Hindlimb muscle (tissue), 1 donor: Measurements from ENCODE around the gene FGD5. TPM values are rescaled to one million over a fixed set of nuclear protein-coding genes. Genes with fewer than 3 reads are reported as not detected.

Experiments used
- DNase-seq: peaks from one replicate; pipeline ENCODE4 v3.0.0-alpha.2; 2013
- polyA plus RNA-seq: library from polyadenylated mRNA; unstranded; fragments of 120-200 nt; gene quantifications from one replicate; pipeline ENCODE4 v1.2.1, GENCODE V29; 2013; ENCODE audit not compliant: insufficient read length

Gene FGD5
- polyA plus RNA-seq, 1 donor = 20.1 TPM

DNA sequence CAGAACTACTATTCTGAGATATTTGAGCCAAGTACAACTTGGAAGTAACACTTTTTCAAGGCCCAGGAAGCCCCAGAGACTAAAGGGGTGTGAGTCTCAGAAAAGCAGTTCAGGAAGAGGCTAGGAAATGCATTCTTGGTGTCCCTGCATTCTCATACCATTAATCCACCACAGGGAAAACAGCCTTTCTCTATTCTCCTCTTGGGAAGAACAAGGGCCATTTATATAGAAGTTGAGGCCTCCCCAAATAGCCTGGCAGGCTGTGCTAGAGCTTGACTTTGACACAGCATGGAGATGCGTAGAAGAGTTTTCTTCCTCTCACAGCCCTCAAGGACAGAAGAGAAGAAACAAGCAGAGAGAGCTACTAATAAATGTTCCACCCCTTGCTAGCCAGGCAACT is 123.1 kb downstream of the FGD5 start:
- DNase-seq = no peak

DNA sequence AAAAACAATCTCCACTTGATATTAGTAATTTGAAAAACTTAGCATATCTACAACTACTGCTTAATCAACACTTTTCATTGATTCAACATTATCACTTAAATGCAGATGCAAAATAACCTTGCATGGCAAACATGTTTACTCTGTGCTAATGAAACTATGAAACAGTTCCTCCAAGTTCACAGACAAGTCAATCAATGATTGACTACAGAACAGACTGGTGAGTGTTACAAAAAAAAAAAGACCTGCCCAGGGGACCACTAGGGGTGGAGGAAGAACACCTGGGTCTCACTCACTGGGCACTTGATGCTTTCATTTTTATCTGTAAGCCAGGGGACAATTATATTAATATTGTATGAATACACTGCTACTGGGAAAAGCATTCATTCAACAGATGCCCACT is 124.3 kb downstream of the FGD5 start:
- DNase-seq = no peak

DNA sequence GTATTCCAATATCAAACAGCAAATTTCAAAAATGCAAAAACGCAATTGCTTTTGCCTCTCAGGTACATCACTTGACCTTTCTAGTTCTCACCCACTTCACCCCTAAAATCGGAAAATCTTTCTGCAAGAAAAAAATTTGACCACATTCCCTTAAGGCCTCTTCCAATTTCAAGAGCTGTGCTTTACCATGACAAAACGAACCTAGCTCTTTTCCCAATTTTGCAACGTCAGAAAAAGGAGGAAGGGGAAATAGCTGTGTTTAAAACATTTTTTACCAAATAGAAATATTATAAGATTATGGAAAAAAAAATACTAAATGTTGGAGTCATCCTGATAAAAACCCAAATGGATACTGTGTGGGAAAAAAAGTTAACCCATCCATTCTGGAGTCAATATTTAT is 127.5 kb downstream of the FGD5 start:
- no peak for DNase-seq

DNA sequence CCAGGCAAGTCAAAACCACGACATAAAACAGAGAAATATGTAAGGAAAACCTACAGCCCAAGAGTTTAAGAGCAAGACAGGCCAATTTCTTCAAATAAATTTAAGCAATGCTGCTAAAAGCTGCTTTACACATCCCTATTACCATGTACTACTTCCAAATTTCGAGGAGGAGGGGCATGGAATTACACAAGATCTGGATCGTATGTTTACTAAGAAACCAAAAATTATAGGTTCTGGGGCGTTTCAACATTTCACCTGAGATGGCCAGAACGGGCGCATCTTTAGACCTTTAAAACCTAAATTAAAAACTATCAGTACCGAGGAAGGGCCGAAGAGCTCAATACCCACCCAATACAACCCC is 128.0 kb downstream of the FGD5 start:
- no peak for DNase-seq

DNA sequence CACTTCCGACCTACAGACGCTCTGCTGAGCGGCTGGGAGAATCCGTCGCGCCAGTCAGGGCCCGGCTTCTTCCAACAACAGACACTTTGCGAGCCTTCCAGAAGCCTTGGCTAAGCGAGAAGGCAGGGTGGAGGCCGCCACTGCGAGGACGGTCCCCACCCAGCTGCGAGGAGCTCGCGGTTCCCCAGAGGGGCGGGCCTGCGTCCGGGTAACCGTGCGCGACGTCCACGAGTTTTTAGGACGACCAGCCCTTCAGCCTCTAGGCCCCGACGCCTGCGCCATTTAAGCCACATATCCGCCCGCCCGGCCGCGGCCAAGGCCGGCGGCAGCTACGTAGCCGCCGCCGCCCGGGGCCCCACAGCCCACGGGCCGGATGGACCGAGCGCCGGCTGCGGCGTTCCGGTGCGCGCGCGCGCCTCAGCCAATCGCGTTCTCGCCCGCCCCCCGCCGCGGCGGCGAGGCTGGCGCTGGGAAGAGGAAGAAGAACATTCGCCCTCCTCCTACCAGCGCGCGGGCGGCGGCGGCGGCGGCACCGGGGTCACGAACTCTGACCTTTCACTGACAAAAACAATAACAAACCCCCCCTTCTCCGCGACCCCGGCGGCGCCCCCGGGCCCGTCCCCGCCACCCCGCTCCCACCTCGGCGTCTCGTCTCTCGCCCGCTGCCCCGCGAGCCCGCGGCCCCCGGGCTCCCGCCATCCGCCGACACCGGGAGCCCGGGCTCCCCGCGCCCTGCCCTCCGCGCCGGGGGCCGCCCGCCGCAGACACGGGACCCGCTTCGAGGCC is 128.5 kb downstream of the FGD5 start, which contains the start of gene NR2C2:
TSS of gene NR2C2 (plus strand) at position 484 of the 786 bp plus-strand sequence. CDS start 56,332 bp downstream, outside the sequence.
- DNase-seq = peak; percentile 89

DNA sequence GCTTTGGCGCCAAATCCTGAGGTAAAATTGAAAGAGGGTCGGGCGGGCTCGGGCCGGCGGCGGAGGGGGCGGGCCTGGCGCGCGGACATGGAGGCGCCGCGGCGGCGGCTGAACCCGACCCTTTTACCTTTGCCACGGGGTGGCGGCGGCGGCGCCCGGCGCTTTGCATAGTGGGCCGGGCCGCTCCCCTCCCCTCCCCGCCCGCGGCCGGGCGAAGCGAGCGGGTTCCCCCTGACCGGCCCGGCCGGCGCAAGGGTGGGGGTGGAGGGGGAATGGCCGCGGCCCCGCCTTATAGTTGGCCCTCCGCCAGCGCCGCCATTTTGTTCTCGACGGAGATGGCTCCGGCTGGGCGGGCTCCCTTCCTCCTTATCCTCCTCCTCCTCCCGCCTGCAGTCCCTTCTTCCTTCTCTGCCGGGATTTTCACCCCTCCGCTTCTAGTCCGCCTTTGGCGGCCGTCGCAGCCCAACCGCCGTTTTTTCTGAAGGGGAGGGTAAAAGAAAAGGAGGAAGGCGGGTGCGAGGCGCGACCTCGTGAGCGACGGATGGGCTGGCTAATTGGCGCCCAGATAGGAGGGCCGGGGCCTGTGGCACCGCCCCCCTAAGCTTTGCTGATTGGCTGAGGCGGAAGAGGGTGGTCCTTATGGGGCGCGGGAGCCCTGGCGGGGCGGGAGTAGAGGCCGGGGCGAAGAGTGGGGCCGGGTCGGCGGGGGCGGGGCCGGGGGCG is 129.3 kb downstream of the FGD5 start:
- DNase-seq = peak; percentile 99

DNA sequence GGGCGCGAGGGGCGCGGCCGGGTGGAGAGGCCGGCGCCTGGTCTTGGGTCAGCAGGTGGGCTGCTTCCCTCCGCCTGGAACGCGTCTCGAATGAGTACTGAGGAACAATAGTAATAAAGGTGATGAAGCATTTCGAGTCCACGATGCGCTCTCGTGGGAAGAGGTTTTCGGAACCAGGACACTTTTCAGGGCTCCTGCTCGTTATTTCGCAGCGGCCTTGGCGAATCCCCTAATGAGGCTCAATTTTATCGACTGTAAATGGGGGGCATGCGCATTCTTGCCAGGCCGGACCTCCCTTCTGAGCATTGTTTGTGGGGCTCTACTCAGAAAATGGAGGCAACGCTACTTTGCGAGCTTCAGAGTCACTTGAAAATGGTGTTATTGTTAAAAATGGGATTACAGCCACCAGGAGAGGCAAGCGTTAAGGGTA is 129.9 kb downstream of the FGD5 start:
- DNase-seq = no peak

DNA sequence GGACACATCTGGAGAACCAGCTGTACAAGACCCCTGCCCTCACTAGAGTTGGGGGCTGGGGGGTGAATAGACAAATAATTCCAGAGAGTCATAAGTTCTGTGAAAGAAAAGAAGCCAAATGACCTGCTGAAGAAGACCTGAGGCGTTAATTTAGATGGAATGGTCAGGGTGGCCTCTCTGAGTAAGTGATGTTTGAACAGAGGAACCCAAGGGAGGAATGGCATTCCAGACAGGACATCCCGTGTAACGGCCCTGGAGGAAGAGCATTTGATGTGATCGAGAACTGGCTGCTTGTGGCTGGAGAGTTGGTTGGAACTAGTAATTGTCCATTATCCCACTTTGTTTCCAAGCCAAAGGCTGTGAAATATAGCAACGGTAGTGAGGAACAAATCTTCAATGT is 130.4 kb downstream of the FGD5 start:
- DNase-seq = no peak

DNA sequence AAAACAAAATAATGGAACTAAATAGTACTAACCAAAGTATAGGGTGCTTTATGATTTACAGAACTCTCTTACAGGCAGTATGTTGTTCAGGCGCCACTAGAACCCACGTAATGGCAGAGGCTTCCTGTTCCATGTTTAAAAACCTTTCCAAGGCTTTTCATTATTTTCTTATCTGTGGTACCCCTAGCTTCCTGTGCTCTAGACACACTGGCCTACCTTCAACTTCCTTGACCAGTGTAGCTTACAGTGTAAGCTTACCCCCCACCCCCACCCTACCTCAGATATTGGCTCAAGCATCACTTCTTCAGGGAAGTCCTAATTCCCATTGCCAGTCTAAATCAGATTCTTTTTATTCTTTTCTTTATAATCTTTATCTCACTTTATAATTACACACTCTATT is 131.5 kb downstream of the FGD5 start:
- DNase-seq = no peak

DNA sequence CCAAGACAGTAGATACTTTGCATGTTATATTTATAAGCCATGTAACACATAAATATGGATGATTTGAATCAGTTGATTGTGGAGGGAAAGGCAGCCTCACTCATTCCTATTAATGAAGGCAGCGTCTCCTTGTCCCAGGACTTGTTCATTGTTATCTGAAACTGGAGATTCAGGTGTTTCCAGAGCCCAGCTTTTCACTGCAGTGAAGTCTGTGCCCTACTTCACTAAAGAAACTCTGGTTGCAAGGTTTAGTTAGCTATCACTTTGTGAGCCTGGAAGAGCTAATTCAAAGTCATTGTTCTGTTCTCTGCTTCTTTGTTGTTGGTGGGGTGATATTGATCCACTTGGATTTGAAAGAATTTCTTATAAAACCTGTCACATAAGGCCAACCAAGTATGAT is 138.4 kb downstream of the FGD5 start:
- no peak for DNase-seq

DNA sequence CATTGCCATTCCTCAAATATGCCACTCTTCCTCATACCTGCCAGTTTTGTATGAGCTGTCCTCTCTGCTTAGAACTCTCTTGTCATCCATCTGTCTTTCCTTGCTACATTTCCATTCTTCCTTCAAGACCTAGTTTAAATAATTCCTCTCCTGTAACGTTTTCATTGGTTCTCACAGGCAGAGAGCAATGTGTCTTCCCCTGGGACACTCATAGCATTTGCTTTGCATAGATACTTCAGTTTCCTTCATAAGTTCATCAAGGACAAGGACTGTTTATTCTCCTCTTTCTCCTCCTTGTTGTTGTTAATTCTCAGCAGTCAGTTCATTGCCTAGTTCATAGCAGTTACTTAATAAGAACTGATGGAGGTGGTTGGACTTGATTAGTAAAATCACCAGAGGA is 139.2 kb downstream of the FGD5 start:
- no peak for DNase-seq

DNA sequence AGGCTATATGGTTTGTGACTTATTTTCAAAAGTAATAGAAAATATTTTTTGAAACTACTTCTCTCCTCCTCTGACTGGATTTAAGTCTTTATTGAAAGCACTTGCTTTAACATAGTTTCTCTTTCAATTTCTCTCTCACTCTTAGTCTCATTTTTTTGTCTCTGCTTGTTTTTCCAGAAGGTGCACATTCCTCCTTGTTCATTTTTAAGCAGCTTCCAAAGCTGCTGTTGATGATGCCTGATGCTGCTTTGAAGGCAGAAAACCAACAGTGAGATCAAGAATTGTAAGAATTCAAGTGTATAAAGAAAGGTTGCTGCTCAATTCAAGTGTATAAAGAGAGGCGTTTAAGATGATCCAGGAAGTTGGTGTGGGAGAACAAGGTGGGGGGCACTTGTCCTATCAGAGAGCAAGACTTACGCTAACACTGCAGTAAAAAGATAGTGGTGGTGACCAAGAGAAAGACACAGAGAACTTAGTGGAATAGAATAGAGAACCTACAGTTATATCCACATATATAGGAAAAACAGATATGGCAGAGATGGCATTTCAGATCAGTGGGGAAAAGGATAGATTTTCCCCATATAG is 140.7 kb downstream of the FGD5 start:
- DNase-seq = no peak

DNA sequence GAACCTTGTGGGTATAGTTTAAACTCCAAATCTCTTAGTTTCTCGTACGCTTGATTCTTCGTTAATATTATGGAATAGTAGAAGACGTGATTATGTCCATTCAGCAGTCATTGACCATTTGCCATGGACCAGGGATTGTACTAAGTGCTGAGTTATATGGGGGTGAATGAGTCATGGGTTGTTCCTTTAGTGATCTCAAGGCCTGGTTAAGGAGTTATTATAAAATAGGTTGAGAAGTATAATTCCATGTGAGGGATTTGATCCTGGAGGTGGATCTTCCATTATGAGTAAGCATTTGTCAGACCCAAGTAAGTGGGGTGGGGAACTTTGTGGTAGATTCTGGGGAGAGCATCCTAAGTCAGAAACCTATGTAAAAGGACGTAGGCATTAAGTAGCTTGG is 144.0 kb downstream of the FGD5 start:
- DNase-seq = no peak

DNA sequence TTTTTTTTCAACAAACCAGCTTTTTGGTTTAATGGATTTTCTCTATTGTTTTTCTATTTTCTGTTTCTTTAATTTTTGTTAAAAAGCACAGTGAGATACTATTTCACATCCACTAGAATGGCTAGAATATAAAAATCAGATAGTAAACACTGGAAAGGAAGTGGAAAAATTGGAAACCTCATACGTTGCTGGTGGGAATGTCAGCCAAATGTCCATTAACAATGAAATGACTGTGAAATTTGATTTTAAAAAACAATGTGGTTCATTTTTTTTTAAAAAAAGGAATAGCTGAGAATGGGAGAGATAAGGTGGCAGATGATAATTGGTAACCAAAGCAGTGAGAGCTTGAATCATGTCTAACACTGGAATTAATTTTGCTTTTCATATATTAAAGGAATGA is 148.5 kb downstream of the FGD5 start:
- DNase-seq = no peak

DNA sequence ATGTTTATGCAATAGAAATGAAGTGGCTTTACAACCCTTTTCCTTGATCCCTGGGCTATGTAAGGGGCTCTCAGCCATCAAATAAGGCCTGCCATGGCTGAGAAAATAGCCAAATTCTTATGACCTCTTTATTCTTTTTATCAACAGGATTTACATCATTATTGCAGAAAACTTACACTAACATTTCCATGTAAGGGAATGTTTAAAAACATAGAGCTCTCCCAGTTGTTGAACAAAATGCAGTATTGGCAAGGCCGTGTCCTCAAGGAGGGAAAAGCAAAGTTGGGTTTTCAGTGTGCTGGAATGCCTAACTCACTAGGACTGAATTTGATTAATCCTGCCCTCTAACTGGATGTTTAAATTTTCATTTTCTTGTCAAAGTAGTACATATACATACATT is 150.9 kb downstream of the FGD5 start:
- DNase-seq = no peak

DNA sequence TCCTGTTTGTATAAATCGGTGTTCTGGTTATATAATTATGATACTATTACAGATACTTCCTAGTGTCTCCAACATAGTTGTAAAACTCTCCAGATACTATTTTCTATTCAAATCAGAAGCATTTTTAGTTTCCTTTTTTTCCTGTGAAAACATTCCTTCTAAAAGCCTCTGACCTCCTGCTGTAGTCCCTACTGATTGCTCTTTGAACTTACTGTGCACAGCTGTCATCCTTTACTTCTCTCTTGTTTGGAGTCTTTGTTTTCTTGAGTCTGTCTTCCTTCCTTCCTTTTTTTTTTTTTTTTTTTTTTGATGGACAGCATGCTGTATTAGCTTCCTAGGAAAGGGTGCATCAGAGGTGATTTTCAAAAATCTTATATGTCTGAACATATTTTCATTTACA is 157.6 kb downstream of the FGD5 start:
- no peak for DNase-seq

DNA sequence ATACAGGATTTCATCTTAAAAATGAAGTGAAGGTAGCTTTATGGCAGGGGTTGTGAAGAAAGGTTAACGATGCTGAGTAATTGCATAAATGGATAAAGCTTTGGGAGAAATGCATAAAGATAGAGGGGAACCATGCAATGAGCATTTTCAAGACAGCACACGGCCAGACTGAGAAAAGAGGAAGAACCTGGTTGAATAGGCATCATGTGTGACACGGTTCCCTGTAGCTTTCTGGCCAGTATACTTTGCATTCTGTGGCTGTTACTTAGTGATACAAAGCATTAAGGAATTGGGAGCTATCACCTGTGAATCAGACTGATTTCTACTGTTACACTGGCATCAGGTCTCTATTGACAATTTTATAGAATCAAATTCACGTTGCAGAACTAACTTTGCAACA is 161.9 kb downstream of the FGD5 start:
- DNase-seq = no peak

Other genes with a start within 250 kb of the FGD5 start
- gene CCDC174, start 167.2 kb upstream of the FGD5 start, polyA plus RNA-seq = 20.1 TPM
- 0.08 TPM for gene C3orf20, start 143.8 kb upstream of the FGD5 start, polyA plus RNA-seq
- gene NR2C2, start 128.6 kb downstream of the FGD5 start, polyA plus RNA-seq = 37.2 TPM
- gene MRPS25, start 246.4 kb downstream of the FGD5 start, polyA plus RNA-seq = 53.5 TPM